ENCODE measurements around the gene TIRAP. TPM values are rescaled to one million over a fixed set of nuclear protein-coding genes. Genes with fewer than 3 reads are reported as not detected.

Gene TIRAP
- polyA plus RNA-seq, 1 of the 3 experiments (the other 2 are of a cell fraction): 5.5 TPM

- Histone ChIP-seq H4K20me1 (ENCODE audit: insufficient read depth) (no peaks in the 10 kb centered on the region), H3K9me2 (no peaks in the 10 kb centered on the region), H3K36me3 (replicated peaks in 1 of 2; ENCODE audit: control insufficient read depth in 1 of 2, insufficient read depth in 2 of 2, low read length in 1 of 2) (no peaks in the 10 kb centered on the region), H3K4me2 (no peak overlapping the region), H3F3A (replicated peaks; ENCODE audit: insufficient read depth) (peaks cover 26% of the 10 kb centered on the region), H3K4me3 (ENCODE audit: low read depth in 2 of 2, low read length in 1 of 2) (no peak overlapping the region), H3K27ac (ENCODE audit: low read depth in 2 of 2, low read length in 1 of 2) (no peak overlapping the region), H2AFZ (ENCODE audit: low read depth) (no peak overlapping the region), H3K79me2 (ENCODE audit: insufficient read depth) (no peaks in the 10 kb centered on the region; the same call in 1 of the 2 replicates), H3K27me3 (ENCODE audit: insufficient read depth) (no peaks in the 10 kb centered on the region), H3K9me3 (no peaks in the 10 kb centered on the region), H3K9ac (no peak overlapping the region), H3K4me1 (ENCODE audit: control insufficient read depth in 1 of 2, insufficient read depth in 2 of 2, low read depth in 1 of 2, low read length in 1 of 2) (peaks cover 27 to 49% of the 10 kb centered on the region in 2 experiments; a peak in 3 of 4 replicates)
- 86% methylated on average over 8 of the region's 15 CpGs for WGBS (ENCODE audit: low lambda C conversion rate)
- no peak for DNase-seq
- POLR2A ChIA-PET: no interaction called here
- TF ChIP-seq IRF3 (IDR thresholded peaks at IDR 0.05; ENCODE audit: low read depth, low read length) (no peak), FOXM1 (IDR thresholded peaks at IDR 0.05; ENCODE audit: low read depth) (no peak), RAD21 (IDR thresholded peaks at IDR 0.05; ENCODE audit: low read length) (no peak), REST (IDR thresholded peaks at IDR 0.05; ENCODE audit: low read depth, low read length) (no peak), ELF1 (IDR thresholded peaks at IDR 0.05) (no peak), EZH2phosphoT487 (IDR thresholded peaks at IDR 0.05; ENCODE audit: borderline replicate concordance, low read depth) (no peak), JUND (IDR thresholded peaks at IDR 0.05) (no peak), SIN3A (IDR thresholded peaks at IDR 0.05; ENCODE audit: borderline replicate concordance, low read depth, low read length) (no peak), RCOR1 (IDR thresholded peaks at IDR 0.05; ENCODE audit: low read length) (no peak), MEF2A (IDR thresholded peaks at IDR 0.05; ENCODE audit: borderline replicate concordance, low read depth) (no peak), GATA2 (CRISPR knock-in tag; IDR thresholded peaks at IDR 0.05) (no peak), RXRA (IDR thresholded peaks at IDR 0.05; ENCODE audit: borderline replicate concordance, low read depth) (no peak)
- CTCF ChIA-PET: interaction anchor here (0.8 to 0.9 kb wide), 2 partner anchors 143 to 653 kb away, joined by 3 to 4 read pairs; no protein-coding TSS in a partner anchor
Observed at GRCh38 chr11:126337474-126338241, 54.8 kb downstream of the TIRAP start.
